ENCODE measurements around the gene TRIO. TPM values are rescaled to one million over a fixed set of nuclear protein-coding genes. Genes with fewer than 3 reads are reported as not detected.

TRIO gene
- total RNA-seq, 1 donor from 2014 or later: 200 TPM

- Mint-ChIP-seq H3K36me3 (ENCODE audit: low read depth) (peaks cover 9% of the 10 kb centered on the region), H3K27ac (ENCODE audit: unreplicated experiment) (peak overlapping the region; percentile 99), H3K9me3 (ENCODE audit: low read depth) (no peaks in the 10 kb centered on the region), H3K4me3 (ENCODE audit: unreplicated experiment) (peak overlapping the region; percentile 90), H3K27me3 (ENCODE audit: low read depth) (no peaks in the 10 kb centered on the region), H3K4me1 (ENCODE audit: low read depth) (peaks cover 87% of the 10 kb centered on the region)
- DNase-seq (ENCODE audit: low spot score): no peak
- no peak for TF ChIP-seq CTCF (IDR thresholded peaks at IDR 0.05)
Measured at GRCh38 chr5:14441641-14442040, 298.5 kb downstream of the TRIO start.

GRCh38 chr5:14442536-14442935, 299.4 kb downstream of the TRIO start:
- peak overlapping the region; percentile 99 for H3K27ac Mint-ChIP-seq (ENCODE audit: unreplicated experiment)
- H3K4me3 Mint-ChIP-seq (ENCODE audit: unreplicated experiment): peak overlapping the region; percentile 90
- H3K36me3 Mint-ChIP-seq (ENCODE audit: low read depth): peaks cover 7% of the 10 kb centered on the region
- no peak for TF ChIP-seq CTCF (IDR thresholded peaks at IDR 0.05)
- no peaks in the 10 kb centered on the region for H3K9me3 Mint-ChIP-seq (ENCODE audit: low read depth)
- no peaks in the 10 kb centered on the region for H3K27me3 Mint-ChIP-seq (ENCODE audit: low read depth)
- no peak for DNase-seq (ENCODE audit: low spot score)
- peaks cover 90% of the 10 kb centered on the region for H3K4me1 Mint-ChIP-seq (ENCODE audit: low read depth)

GRCh38 chr5:14443671-14444093, 300.5 kb downstream of the TRIO start:
- peak overlapping the region; percentile 99 for H3K27ac Mint-ChIP-seq (ENCODE audit: unreplicated experiment)
- H3K4me3 Mint-ChIP-seq (ENCODE audit: unreplicated experiment): peak overlapping the region; percentile 90
- H3K9me3 Mint-ChIP-seq (ENCODE audit: low read depth): no peaks in the 10 kb centered on the region
- peaks cover 93% of the 10 kb centered on the region for H3K4me1 Mint-ChIP-seq (ENCODE audit: low read depth)
- DNase-seq (ENCODE audit: low spot score): no peak
- no peak for TF ChIP-seq CTCF (IDR thresholded peaks at IDR 0.05)
- H3K36me3 Mint-ChIP-seq (ENCODE audit: low read depth): peaks cover 2% of the 10 kb centered on the region
- H3K27me3 Mint-ChIP-seq (ENCODE audit: low read depth): no peaks in the 10 kb centered on the region

GRCh38 chr5:14444161-14444560, 301.0 kb downstream of the TRIO start:
- Mint-ChIP-seq H3K27me3 (ENCODE audit: low read depth) (no peaks in the 10 kb centered on the region), H3K27ac (ENCODE audit: unreplicated experiment) (peak overlapping the region; percentile 99), H3K9me3 (ENCODE audit: low read depth) (no peaks in the 10 kb centered on the region), H3K4me1 (ENCODE audit: low read depth) (peaks cover 93% of the 10 kb centered on the region), H3K36me3 (ENCODE audit: low read depth) (peaks cover 2% of the 10 kb centered on the region), H3K4me3 (ENCODE audit: unreplicated experiment) (peak overlapping the region; percentile 90)
- TF ChIP-seq CTCF (IDR thresholded peaks at IDR 0.05): no peak
- DNase-seq (ENCODE audit: low spot score): no peak

GRCh38 chr5:14445013-14445412, 301.9 kb downstream of the TRIO start:
- H3K9me3 Mint-ChIP-seq (ENCODE audit: low read depth): no peaks in the 10 kb centered on the region
- H3K4me1 Mint-ChIP-seq (ENCODE audit: low read depth): peaks cover 93% of the 10 kb centered on the region
- no peak for TF ChIP-seq CTCF (IDR thresholded peaks at IDR 0.05)
- H3K27ac Mint-ChIP-seq (ENCODE audit: unreplicated experiment): peak overlapping the region; percentile 99
- peak overlapping the region; percentile 36 for H3K4me3 Mint-ChIP-seq (ENCODE audit: unreplicated experiment)
- H3K36me3 Mint-ChIP-seq (ENCODE audit: low read depth): peaks cover 2% of the 10 kb centered on the region
- H3K27me3 Mint-ChIP-seq (ENCODE audit: low read depth): no peaks in the 10 kb centered on the region
- no peak for DNase-seq (ENCODE audit: low spot score)

All from chondrocyte (in vitro differentiated cells).